Fibroblast of lung (primary cell): ENCODE results near the gene AKIRIN2. TPM values are rescaled to one million over a fixed set of nuclear protein-coding genes. Genes with fewer than 3 reads are reported as not detected.

Experiments
- DNase-seq, 2 donors: peaks; one replicate each; pipeline versions ENCODE4 v3.0.0 to v3.0.0-alpha.2; 2010; ENCODE audit warnings: low read depth in 2 of 2
- H2AFZ ChIP-seq: 2 replicates; pipeline ENCODE4 v1.5.1; 2012; ENCODE audit warnings: low read length, control low read depth, inconsistent platforms
- H3K27ac ChIP-seq: 2 replicates; pipeline ENCODE4 v1.5.1; 2011; ENCODE audit warnings: low read length, control low read depth; ENCODE audit not compliant: insufficient read depth
- H3K27me3 ChIP-seq: 2 replicates; pipeline ENCODE4 v1.5.1; 2011; ENCODE audit warnings: mild to moderate bottlenecking, low read length; ENCODE audit not compliant: control insufficient read depth, insufficient read depth
- H3K36me3 ChIP-seq: 2 replicates; pipeline ENCODE4 v1.5.1; 2011; ENCODE audit warnings: low read length; ENCODE audit not compliant: control insufficient read depth, insufficient read depth
- H3K4me1 ChIP-seq: 2 replicates; pipeline ENCODE4 v1.5.1; 2011; ENCODE audit warnings: low read length; ENCODE audit not compliant: control insufficient read depth, insufficient read depth; ENCODE audit errors: extremely low read depth
- H3K4me2 ChIP-seq: 2 replicates; pipeline ENCODE4 v1.5.1; 2011; ENCODE audit warnings: low read length, control low read depth; ENCODE audit not compliant: insufficient read depth; ENCODE audit errors: extremely low read depth
- H3K4me3 ChIP-seq, 4 experiments: fragments of 200-600 bp in 1 of 4; sonication (generic) in 1 of 4; replicated peaks in 1 of 4; 2 replicates each; pipeline ENCODE4 v1.5.1; 2011 to 2016; ENCODE audit warnings: low read length in 4 of 4, low read depth in 3 of 4, mild to moderate bottlenecking in 3 of 4, control low read depth in 2 of 4, inconsistent platforms in 1 of 4, mixed read lengths in 1 of 4; ENCODE audit not compliant: insufficient read depth in 1 of 4; ENCODE audit errors: control extremely low read depth in 1 of 4
- H3K79me2 ChIP-seq: 2 replicates; pipeline ENCODE4 v1.5.1; 2012; ENCODE audit warnings: mild to moderate bottlenecking, low read length, inconsistent platforms; ENCODE audit not compliant: control insufficient read depth, insufficient read depth
- H3K9ac ChIP-seq: 2 replicates; pipeline ENCODE4 v1.5.1; 2011; ENCODE audit warnings: mild to moderate bottlenecking, low read length, control low read depth; ENCODE audit not compliant: insufficient read depth
- H3K9me3 ChIP-seq: 2 replicates; pipeline ENCODE4 v1.5.1; 2012; ENCODE audit warnings: low read depth, low read length; ENCODE audit not compliant: control insufficient read depth, insufficient read depth
- H4K20me1 ChIP-seq: 2 replicates; pipeline ENCODE4 v1.5.1; 2011; ENCODE audit warnings: low read length; ENCODE audit not compliant: control insufficient read depth, insufficient read depth; ENCODE audit errors: extremely low read depth
- EZH2 ChIP-seq: IDR thresholded peaks from 2 replicates; pipeline ENCODE4 v1.5.1; 2012; ENCODE audit warnings: low read length, control low read depth, mild to moderate bottlenecking; ENCODE audit errors: missing control alignments
- polyA plus RNA-seq, 2 donors: library from polyadenylated mRNA; depleted of rRNA in 1 of 2; stranded (reverse) in 1 of 2; unstranded in 1 of 2; fragments of >200 nt; gene quantifications; 2 replicates each; pipeline ENCODE4 v1.2.1, GENCODE V29; 2011 to 2012; ENCODE audit warnings: missing spikeins in 1 of 2
- total RNA-seq: library from RNA; depleted of rRNA; stranded (reverse); fragments of >200 nt; gene quantifications from 2 replicates; pipeline ENCODE4 v1.2.1, GENCODE V29; 2014
- TF ChIP-seq, protein P1 (sequence below), 2 donors: IDR thresholded peaks in 1 of 2; conservative IDR thresholded peaks in 1 of 2; 1 replicate in 1 of 2; 2 replicates in 1 of 2; pipeline ENCODE4 v1.5.1; 2011 to 2012; ENCODE audit warnings: low read length in 2 of 2, control low read depth in 1 of 2, inconsistent platforms in 1 of 2, low read depth in 1 of 2, mild to moderate bottlenecking in 1 of 2

The AKIRIN2 gene
- total and polyA plus RNA-seq, 2 donors (not counting 1 experiment from before 2014, with no cell fraction given): 33.7 to 41.0 TPM

DNA sequence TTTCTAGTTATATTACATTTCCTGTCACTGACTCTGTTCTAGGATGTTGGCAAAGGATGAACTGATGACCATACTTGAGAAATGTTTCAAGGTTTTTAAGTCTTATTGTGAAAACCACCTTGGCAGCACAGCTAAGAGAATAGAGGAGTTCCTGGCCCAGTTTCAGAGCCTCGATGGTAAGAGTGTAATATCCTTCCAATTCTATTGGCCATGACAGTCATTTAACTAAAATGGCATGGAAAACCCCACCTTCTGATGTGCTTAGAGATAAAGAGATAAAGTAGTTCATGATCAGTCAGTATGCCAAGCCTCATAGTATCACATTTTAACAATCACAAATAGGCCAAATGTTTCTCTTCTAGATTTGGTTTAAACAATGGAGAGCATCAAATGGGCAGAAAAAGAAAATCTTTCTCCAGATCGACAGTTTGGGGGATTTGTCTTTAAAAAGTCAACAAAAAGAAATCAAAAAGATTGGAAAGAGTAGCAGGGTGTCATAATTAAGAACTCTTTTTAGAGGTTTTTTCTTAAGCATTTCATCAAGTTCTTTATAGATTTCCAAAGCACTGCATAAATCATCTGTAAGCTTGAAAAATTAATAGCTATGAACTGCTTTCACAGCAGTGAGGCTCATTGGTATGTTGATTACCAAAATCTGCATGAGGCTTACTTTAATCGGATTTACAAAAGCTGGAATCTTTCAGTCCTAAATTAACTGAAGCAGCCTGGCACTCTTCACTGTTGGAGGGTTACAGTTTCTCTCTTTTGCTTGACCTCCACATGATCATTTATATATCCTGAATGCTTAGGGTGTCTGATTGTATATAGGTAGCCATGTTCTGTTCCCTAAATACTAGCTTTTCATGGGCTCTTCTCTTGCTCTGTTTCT, 48.7 kb downstream of the AKIRIN2 start:
- H3K79me2 ChIP-seq: no peaks in the 10 kb centered on the region
- no peak overlapping the region for H3K4me3 ChIP-seq
- H3K4me1 ChIP-seq: no peaks in the 10 kb centered on the region
- no peaks in the 10 kb centered on the region for H4K20me1 ChIP-seq
- H3K9ac ChIP-seq: no peak overlapping the region
- no peak overlapping the region for H3K4me2 ChIP-seq
- no peak for DNase-seq
- H3K27ac ChIP-seq: no peak overlapping the region
- H3K27me3 ChIP-seq: no peaks in the 10 kb centered on the region
- H2AFZ ChIP-seq: no peak overlapping the region
- TF ChIP-seq, protein P1, sequence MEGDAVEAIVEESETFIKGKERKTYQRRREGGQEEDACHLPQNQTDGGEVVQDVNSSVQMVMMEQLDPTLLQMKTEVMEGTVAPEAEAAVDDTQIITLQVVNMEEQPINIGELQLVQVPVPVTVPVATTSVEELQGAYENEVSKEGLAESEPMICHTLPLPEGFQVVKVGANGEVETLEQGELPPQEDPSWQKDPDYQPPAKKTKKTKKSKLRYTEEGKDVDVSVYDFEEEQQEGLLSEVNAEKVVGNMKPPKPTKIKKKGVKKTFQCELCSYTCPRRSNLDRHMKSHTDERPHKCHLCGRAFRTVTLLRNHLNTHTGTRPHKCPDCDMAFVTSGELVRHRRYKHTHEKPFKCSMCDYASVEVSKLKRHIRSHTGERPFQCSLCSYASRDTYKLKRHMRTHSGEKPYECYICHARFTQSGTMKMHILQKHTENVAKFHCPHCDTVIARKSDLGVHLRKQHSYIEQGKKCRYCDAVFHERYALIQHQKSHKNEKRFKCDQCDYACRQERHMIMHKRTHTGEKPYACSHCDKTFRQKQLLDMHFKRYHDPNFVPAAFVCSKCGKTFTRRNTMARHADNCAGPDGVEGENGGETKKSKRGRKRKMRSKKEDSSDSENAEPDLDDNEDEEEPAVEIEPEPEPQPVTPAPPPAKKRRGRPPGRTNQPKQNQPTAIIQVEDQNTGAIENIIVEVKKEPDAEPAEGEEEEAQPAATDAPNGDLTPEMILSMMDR (conservative IDR thresholded peaks at IDR 0.05 in 1 of 2, IDR thresholded peaks at IDR 0.05 in 1 of 2; ENCODE audit: low read depth in 1 of 2, low read length in 2 of 2): no peak
- no peak for TF ChIP-seq EZH2
- no peaks in the 10 kb centered on the region for H3K36me3 ChIP-seq
- H3K9me3 ChIP-seq: no peaks in the 10 kb centered on the region

DNA sequence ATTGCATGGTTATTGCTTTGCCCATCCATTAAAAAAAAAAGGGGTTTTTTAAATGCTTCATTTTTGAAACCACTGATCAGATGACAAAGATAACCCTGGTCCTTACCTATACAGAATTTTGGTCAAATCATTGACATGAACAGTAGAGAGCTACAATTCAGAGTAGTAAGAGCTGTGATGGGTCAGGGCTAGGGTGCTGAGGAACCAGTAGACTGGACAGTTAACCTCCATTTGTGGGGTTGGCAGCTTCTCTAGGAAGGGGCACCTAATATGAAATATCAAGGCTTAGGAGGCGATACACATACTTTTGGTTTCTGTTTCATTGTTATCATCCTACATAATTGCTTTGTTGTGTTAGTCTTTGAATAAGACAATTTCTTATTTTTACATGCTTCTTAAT, 57.0 kb downstream of the AKIRIN2 start:
- H3K4me3 ChIP-seq: no peak overlapping the region
- DNase-seq: no peak
- no peaks in the 10 kb centered on the region for H3K36me3 ChIP-seq
- H3K79me2 ChIP-seq: no peaks in the 10 kb centered on the region
- H4K20me1 ChIP-seq: no peaks in the 10 kb centered on the region
- H3K27ac ChIP-seq: no peak overlapping the region
- no peaks in the 10 kb centered on the region for H3K9me3 ChIP-seq
- H3K4me2 ChIP-seq: no peak overlapping the region
- no peaks in the 10 kb centered on the region for H3K4me1 ChIP-seq
- H2AFZ ChIP-seq: no peak overlapping the region
- no peak for TF ChIP-seq EZH2
- TF ChIP-seq, protein P1 (conservative IDR thresholded peaks at IDR 0.05 in 1 of 2, IDR thresholded peaks at IDR 0.05 in 1 of 2; ENCODE audit: low read depth in 1 of 2, low read length in 2 of 2): no peak
- no peaks in the 10 kb centered on the region for H3K27me3 ChIP-seq
- no peak overlapping the region for H3K9ac ChIP-seq

DNA sequence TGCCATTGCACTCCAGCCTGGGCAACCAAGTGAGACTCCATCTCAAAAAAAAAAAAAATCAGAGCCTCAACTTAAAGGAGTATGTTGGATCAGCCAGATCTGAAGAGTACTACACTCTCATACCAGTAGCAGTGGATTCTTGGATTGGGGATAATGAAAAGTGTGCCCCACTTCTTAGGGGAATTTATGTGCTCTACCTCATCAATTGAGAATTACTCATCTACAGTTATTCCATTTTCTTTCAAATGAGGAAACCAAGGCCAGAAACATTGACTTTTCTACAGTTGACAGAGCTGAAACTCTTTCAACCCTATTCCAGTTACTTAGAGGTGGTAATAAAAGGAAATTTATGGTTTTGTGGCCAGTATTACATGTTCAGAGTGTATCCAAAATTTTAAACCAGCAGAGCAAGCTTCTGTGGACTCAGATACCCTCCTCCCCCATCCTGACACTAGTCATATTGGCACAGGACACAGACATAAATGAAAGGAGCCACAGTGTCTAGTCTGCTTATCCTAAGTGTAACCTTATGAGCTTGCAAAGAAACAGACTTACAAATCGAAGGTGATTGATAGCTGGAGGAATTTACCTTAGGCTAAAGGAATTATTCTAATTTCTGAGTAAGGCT, 60.9 kb downstream of the AKIRIN2 start:
- H3K27ac ChIP-seq: no peak overlapping the region
- H2AFZ ChIP-seq: no peak overlapping the region
- no peaks in the 10 kb centered on the region for H3K9me3 ChIP-seq
- TF ChIP-seq EZH2: no peak
- TF ChIP-seq, protein P1 (conservative IDR thresholded peaks at IDR 0.05 in 1 of 2, IDR thresholded peaks at IDR 0.05 in 1 of 2; ENCODE audit: low read depth in 1 of 2, low read length in 2 of 2): no peak
- no peaks in the 10 kb centered on the region for H3K79me2 ChIP-seq
- H4K20me1 ChIP-seq: no peaks in the 10 kb centered on the region
- no peaks in the 10 kb centered on the region for H3K27me3 ChIP-seq
- H3K36me3 ChIP-seq: no peaks in the 10 kb centered on the region
- no peak for DNase-seq
- H3K4me3 ChIP-seq: no peak overlapping the region
- no peak overlapping the region for H3K9ac ChIP-seq
- H3K4me1 ChIP-seq: no peaks in the 10 kb centered on the region
- H3K4me2 ChIP-seq: no peak overlapping the region
